Lower leg skin (tissue), 4 donors: ENCODE data around the gene UBE2Q1. TPM values are rescaled to one million over a fixed set of nuclear protein-coding genes. Genes with fewer than 3 reads are reported as not detected.

Experiments used
- DNase-seq, 2 donors: peaks; one replicate each; pipeline ENCODE4 v3.0.0-alpha.2; 2019; ENCODE audit warnings: low spot score in 2 of 2
- H3K4me3 ChIP-seq: fragments of 200-600 bp; sonication (generic); 2 replicates; pipeline ENCODE4 v1.5.1; 2017; ENCODE audit warnings: mild to moderate bottlenecking, low read depth; ENCODE audit not compliant: poor library complexity, severe bottlenecking
- CTCF ChIP-seq, 3 donors: fragments of 450-650 bp; IDR thresholded peaks; one replicate each; pipeline ENCODE4 v1.5.1; 2016; ENCODE audit warnings: antibody characterized with exemption in 3 of 3, mild to moderate bottlenecking in 3 of 3, moderate library complexity in 2 of 3
- POLR2A ChIP-seq, 2 donors: fragments of 450-650 bp; IDR thresholded peaks; one replicate each; pipeline ENCODE4 v1.6.1; 2016 to 2017; ENCODE audit warnings: antibody characterized with exemption in 2 of 2, mild to moderate bottlenecking in 1 of 2, moderate library complexity in 1 of 2
- WGBS, 2 donors: methylation state at CpG; one replicate each; pipeline ENCODE4 v1.1.5; 2018; 5-methylcytosine and 5-hydroxymethylcytosine counted together
- intact Hi-C: fragments of 100-400 bp; cut with DNase I; formaldehyde crosslinking; loops from one replicate; pipeline ENCODE4 v1.15.0; 2023; ENCODE audit warnings: low total_unique reads
- total RNA-seq, 4 donors: library from RNA; depleted of rRNA; stranded (reverse); fragments of >200 nt; gene quantifications; one replicate each; pipeline ENCODE4 v1.1.0, GENCODE V29; 2016

Gene UBE2Q1
- total RNA-seq, 4 donors from 2014 or later, result 24.1 to 40.0 (median 32.2) TPM

GRCh38 chr1:154502744-154503115 is 55.7 kb downstream of the UBE2Q1 start:
- DNase-seq, result peak in 1 of 2 donors; percentile 80
- H3K4me3 ChIP-seq, result no peak overlapping the region
- intact Hi-C loops, result no loop called here
- 11 to 27% methylated on average over 25 to 32 of the region's 43 CpGs for WGBS, 2 donors
- TF ChIP-seq POLR2A (IDR thresholded peaks at IDR 0.05) (no peak), CTCF (IDR thresholded peaks at IDR 0.05) (no peak)

- peak in 1 of 2 donors; percentile 89 for DNase-seq
- intact Hi-C loops, result no loop called here
- 5% methylated on average over 41 of the region's 90 CpGs; no CpG with 5 or more reads in 1 of the 2 donors for WGBS, 2 donors
- H3K4me3 ChIP-seq, result peak within 1 kb of the TSS; percentile 27
- TF ChIP-seq CTCF (IDR thresholded peaks at IDR 0.05) (no peak), POLR2A (IDR thresholded peaks at IDR 0.05) (no peak)
Measured at GRCh38 chr1:154502066-154502743, 56.3 kb downstream of the UBE2Q1 start, which contains the start of the genes SHE and TDRD10. Gene SHE, minus strand, starts transcription at chr1:154502412. Its CDS starts 386 bp downstream, at chr1:154502026. Gene TDRD10, plus strand, starts transcription at chr1:154502219. Its CDS starts 4,685 bp downstream, at chr1:154506904.

- TF ChIP-seq POLR2A (IDR thresholded peaks at IDR 0.05) (no peak), CTCF (IDR thresholded peaks at IDR 0.05) (no peak)
- H3K4me3 ChIP-seq, result peak overlapping the region; percentile 27
- intact Hi-C loops, result no loop called here
- DNase-seq, result peak in 1 of 2 donors; percentile 94
- 5% methylated on average over 32 to 36 of the region's 54 CpGs for WGBS, 2 donors
Measured at GRCh38 chr1:154501423-154502065, 56.9 kb downstream of the UBE2Q1 start.

GRCh38 chr1:154500533-154500932 is 57.9 kb downstream of the UBE2Q1 start:
- peak in 1 of 2 donors; percentile 36 for DNase-seq
- TF ChIP-seq POLR2A (IDR thresholded peaks at IDR 0.05) (no peak), CTCF (IDR thresholded peaks at IDR 0.05) (no peak)
- WGBS, 2 donors, result 70 to 74% methylated on average over 8 of the region's 8 CpGs
- intact Hi-C loops, result no loop called here
- no peak overlapping the region for H3K4me3 ChIP-seq

- TF ChIP-seq CTCF (IDR thresholded peaks at IDR 0.05) (no peak), POLR2A (IDR thresholded peaks at IDR 0.05) (no peak)
- WGBS, 2 donors, result 85 to 88% methylated on average over 1 of the region's 1 CpG
- intact Hi-C loops, result no loop called here
- no peak for DNase-seq
- H3K4me3 ChIP-seq, result no peak overlapping the region
Measured at GRCh38 chr1:154499446-154499845, 59.0 kb downstream of the UBE2Q1 start.

Other genes with a start within 250 kb of the UBE2Q1 start
- not detected for gene AQP10, start 237.6 kb downstream of the UBE2Q1 start, total RNA-seq
- 10 to 100 TPM in 3 of 4 donors, 1 to 10 TPM in 1; 9.1 to 30.8 (median 19.6) TPM for gene ATP8B2, start 233.1 kb downstream of the UBE2Q1 start, total RNA-seq
- 10 to 100 TPM; 14.7 to 42.1 (median 21.8) TPM for gene IL6R, start 153.3 kb downstream of the UBE2Q1 start, total RNA-seq
- gene TDRD10, start 56.4 kb downstream of the UBE2Q1 start, total RNA-seq, result 1 to 10 TPM in 1 of 4 donors, under 1 TPM in 2, not detected in 1; 0.57 to 1.5 (median 0.83) TPM
- gene SHE, start 56.2 kb downstream of the UBE2Q1 start, total RNA-seq, result 1 to 10 TPM; 4.0 to 8.0 (median 6.1) TPM
- under 1 TPM; 0.08 to 0.52 (median 0.26) TPM for gene CHRNB2, start 9.1 kb upstream of the UBE2Q1 start, total RNA-seq
- 100 to 1,000 TPM in 1 of 4 donors, 10 to 100 TPM in 3; 54.3 to 105 (median 73.6) TPM for gene ADAR, start 49.5 kb upstream of the UBE2Q1 start, total RNA-seq